HL-60 (cell line): ENCODE results near the gene NDUFA3.

Source experiments
- DNase-seq, 2 experiments: peaks; one replicate each; pipeline ENCODE4 v3.0.0-alpha.2; 2010 to 2020; ENCODE audit warnings: low read depth in 1 of 2, low spot score in 1 of 2
- H3K27ac ChIP-seq: fragments of 250-450 bp; sonication (Bioruptor Pico); replicated peaks from 2 replicates; pipeline ENCODE4 v1.5.1; 2020; ENCODE audit warnings: mild to moderate bottlenecking, moderate library complexity
- H3K27me3 ChIP-seq: fragments of 250-450 bp; sonication (Bioruptor Pico); 2 replicates; pipeline ENCODE4 v1.5.1; 2021; ENCODE audit warnings: mild to moderate bottlenecking, moderate library complexity; ENCODE audit not compliant: insufficient read depth, poor library complexity, severe bottlenecking
- H3K4me3 ChIP-seq: replicated peaks from 2 replicates; pipeline ENCODE4 v1.5.1; 2011; ENCODE audit warnings: mild to moderate bottlenecking, control low read depth, low read length; ENCODE audit not compliant: insufficient read depth
- CTCF ChIP-seq: IDR thresholded peaks from one replicate; pipeline ENCODE4 v1.5.1; 2011; ENCODE audit warnings: low read length, control low read depth, inconsistent platforms; ENCODE audit not compliant: insufficient read depth
- GABPA ChIP-seq: IDR thresholded peaks from 2 replicates; pipeline ENCODE4 v1.6.1; 2012; ENCODE audit warnings: low read depth
- POLR2AphosphoS5 ChIP-seq: IDR thresholded peaks from 2 replicates; pipeline ENCODE4 v1.6.1; 2012; ENCODE audit warnings: low read depth
- REST ChIP-seq: IDR thresholded peaks from 2 replicates; pipeline ENCODE4 v1.6.1; 2012; ENCODE audit warnings: low read depth; ENCODE audit not compliant: insufficient replicate concordance
- SPI1 ChIP-seq: IDR thresholded peaks from 2 replicates; pipeline ENCODE4 v1.6.1; 2012; ENCODE audit warnings: low read depth, mild to moderate bottlenecking, borderline replicate concordance

Gene NDUFA3

GRCh38 chr19:54148158-54148557 lies 45.5 kb downstream of the NDUFA3 start:
- H3K27ac ChIP-seq: no peak overlapping the region
- no peak for DNase-seq
- no peak for TF ChIP-seq CTCF
- no peak for TF ChIP-seq POLR2AphosphoS5
- TF ChIP-seq GABPA: no peak
- TF ChIP-seq REST: no peak
- TF ChIP-seq SPI1: no peak
- no peak overlapping the region for H3K4me3 ChIP-seq
- H3K27me3 ChIP-seq: no peaks in the 10 kb centered on the region

- H3K4me3 ChIP-seq: no peak overlapping the region
- TF ChIP-seq GABPA (no peak), SPI1 (no peak), CTCF (no peak), POLR2AphosphoS5 (no peak), REST (no peak)
- DNase-seq: no peak
- no peak overlapping the region for H3K27ac ChIP-seq
- no peaks in the 10 kb centered on the region for H3K27me3 ChIP-seq
Observed at GRCh38 chr19:54149021-54149812, 46.6 kb downstream of the NDUFA3 start.

GRCh38 chr19:54151362-54152035 lies 48.8 kb downstream of the NDUFA3 start:
- TF ChIP-seq REST: no peak
- no peak for TF ChIP-seq GABPA
- no peak for TF ChIP-seq POLR2AphosphoS5
- TF ChIP-seq CTCF: no peak
- no peak for TF ChIP-seq SPI1
- no peak for DNase-seq
- H3K4me3 ChIP-seq: no peak overlapping the region
- H3K27ac ChIP-seq: no peak overlapping the region
- H3K27me3 ChIP-seq: no peaks in the 10 kb centered on the region
